Dendritic cell treated with granulocyte-macrophage colony-stimulating factor and Interleukin-4, amounts not matched to agents 40 ng/mL and 50 ng/mL, for 4 days (primary cell): Measurements from ENCODE around the gene ANKRD50.

ENCODE experiments used
- H3K27ac Mint-ChIP-seq: one replicate; pipeline ENCODE4 v1.8.0; 2022; ENCODE audit warnings: mild to moderate bottlenecking, mixed read lengths
- H3K27me3 Mint-ChIP-seq: one replicate; pipeline ENCODE4 v1.8.0; 2022; ENCODE audit warnings: mild to moderate bottlenecking, mixed read lengths
- H3K36me3 Mint-ChIP-seq: one replicate; pipeline ENCODE4 v1.8.0; 2022; ENCODE audit warnings: low read depth, mixed read lengths
- H3K4me1 Mint-ChIP-seq: one replicate; pipeline ENCODE4 v1.8.0; 2022; ENCODE audit warnings: low read depth, mixed read lengths
- H3K4me3 Mint-ChIP-seq: one replicate; pipeline ENCODE4 v1.8.0; 2022; ENCODE audit warnings: mild to moderate bottlenecking, moderate library complexity, mixed read lengths
- H3K9me3 Mint-ChIP-seq: one replicate; pipeline ENCODE4 v1.8.0; 2022; ENCODE audit warnings: mixed read lengths
- intact Hi-C: fragments of 100-400 bp; cut with micrococcal nuclease; formaldehyde crosslinking; loops from one replicate; pipeline ENCODE4 v1.15.0; 2022

Gene ANKRD50

GRCh38 chr4:124727331-124727890 is 14.9 kb upstream of the ANKRD50 start:
- H3K27ac Mint-ChIP-seq: no peak overlapping the region
- intact Hi-C loops: no loop called here
- H3K9me3 Mint-ChIP-seq: no peaks in the 10 kb centered on the region
- H3K4me1 Mint-ChIP-seq: no peaks in the 10 kb centered on the region
- H3K4me3 Mint-ChIP-seq: no peak overlapping the region
- no peaks in the 10 kb centered on the region for H3K36me3 Mint-ChIP-seq
- H3K27me3 Mint-ChIP-seq: no peaks in the 10 kb centered on the region

GRCh38 chr4:124726269-124726668 is 13.7 kb upstream of the ANKRD50 start:
- H3K27me3 Mint-ChIP-seq: no peaks in the 10 kb centered on the region
- no peaks in the 10 kb centered on the region for H3K4me1 Mint-ChIP-seq
- H3K9me3 Mint-ChIP-seq: no peaks in the 10 kb centered on the region
- no peak overlapping the region for H3K4me3 Mint-ChIP-seq
- intact Hi-C loops: no loop called here
- no peaks in the 10 kb centered on the region for H3K36me3 Mint-ChIP-seq
- H3K27ac Mint-ChIP-seq: no peak overlapping the region

DNA sequence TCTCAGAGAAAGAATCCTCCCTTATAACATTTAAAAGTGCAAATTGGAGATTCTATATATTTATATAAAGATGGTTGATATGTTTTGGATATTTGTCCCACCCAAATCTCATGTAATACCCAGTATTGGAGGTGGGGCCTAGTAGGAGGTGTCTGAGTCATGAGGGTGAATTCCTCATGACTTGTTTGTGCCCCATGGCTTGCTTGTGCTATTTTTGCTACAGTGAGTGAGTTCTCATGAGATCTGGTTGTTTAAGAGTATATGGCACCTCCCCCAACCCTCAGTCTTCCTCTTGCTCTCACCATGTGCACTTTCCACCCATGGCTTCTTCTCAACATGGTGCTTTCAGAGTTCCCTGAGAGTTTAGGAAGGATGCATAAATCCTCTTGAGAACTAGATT is 9.5 kb upstream of the ANKRD50 start:
- Mint-ChIP-seq H3K27me3 (no peaks in the 10 kb centered on the region), H3K36me3 (no peaks in the 10 kb centered on the region), H3K27ac (no peak overlapping the region), H3K9me3 (no peaks in the 10 kb centered on the region), H3K4me1 (no peaks in the 10 kb centered on the region), H3K4me3 (no peak overlapping the region)
- intact Hi-C loops: no loop called here

GRCh38 chr4:124717101-124717500 is 4.6 kb upstream of the ANKRD50 start:
- no peak overlapping the region for H3K4me3 Mint-ChIP-seq
- no peak overlapping the region for H3K27ac Mint-ChIP-seq
- no peaks in the 10 kb centered on the region for H3K36me3 Mint-ChIP-seq
- H3K4me1 Mint-ChIP-seq: peaks cover 8% of the 10 kb centered on the region
- no peaks in the 10 kb centered on the region for H3K27me3 Mint-ChIP-seq
- intact Hi-C loops: no loop called here
- no peaks in the 10 kb centered on the region for H3K9me3 Mint-ChIP-seq

DNA sequence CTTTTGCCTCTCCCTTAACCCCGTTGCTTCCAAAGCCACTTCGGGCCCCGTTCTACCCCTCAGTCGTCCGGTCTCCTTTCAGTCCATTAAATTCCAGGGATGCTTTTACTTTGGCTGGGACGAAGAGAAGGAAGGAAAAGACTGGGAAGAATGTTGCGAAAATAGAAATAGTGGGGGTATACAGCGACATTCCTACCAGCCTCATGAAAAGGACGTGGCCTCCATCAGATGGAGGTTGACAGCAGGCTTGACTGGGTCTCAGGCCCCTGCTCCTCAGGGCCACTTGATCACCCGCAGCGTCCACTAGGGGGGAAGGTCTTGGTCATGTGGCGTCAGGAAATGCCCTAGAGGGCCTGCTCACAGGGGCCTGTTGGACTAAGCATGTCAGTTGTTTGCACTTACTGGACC is 657 bp upstream of the ANKRD50 start:
- Mint-ChIP-seq H3K9me3 (no peaks in the 10 kb centered on the region), H3K27ac (no peak overlapping the region)
- intact Hi-C loops: loop anchor here (5.0 kb wide), 2 partner anchors 36 to 901 kb away; no protein-coding TSS in a partner anchor

DNA sequence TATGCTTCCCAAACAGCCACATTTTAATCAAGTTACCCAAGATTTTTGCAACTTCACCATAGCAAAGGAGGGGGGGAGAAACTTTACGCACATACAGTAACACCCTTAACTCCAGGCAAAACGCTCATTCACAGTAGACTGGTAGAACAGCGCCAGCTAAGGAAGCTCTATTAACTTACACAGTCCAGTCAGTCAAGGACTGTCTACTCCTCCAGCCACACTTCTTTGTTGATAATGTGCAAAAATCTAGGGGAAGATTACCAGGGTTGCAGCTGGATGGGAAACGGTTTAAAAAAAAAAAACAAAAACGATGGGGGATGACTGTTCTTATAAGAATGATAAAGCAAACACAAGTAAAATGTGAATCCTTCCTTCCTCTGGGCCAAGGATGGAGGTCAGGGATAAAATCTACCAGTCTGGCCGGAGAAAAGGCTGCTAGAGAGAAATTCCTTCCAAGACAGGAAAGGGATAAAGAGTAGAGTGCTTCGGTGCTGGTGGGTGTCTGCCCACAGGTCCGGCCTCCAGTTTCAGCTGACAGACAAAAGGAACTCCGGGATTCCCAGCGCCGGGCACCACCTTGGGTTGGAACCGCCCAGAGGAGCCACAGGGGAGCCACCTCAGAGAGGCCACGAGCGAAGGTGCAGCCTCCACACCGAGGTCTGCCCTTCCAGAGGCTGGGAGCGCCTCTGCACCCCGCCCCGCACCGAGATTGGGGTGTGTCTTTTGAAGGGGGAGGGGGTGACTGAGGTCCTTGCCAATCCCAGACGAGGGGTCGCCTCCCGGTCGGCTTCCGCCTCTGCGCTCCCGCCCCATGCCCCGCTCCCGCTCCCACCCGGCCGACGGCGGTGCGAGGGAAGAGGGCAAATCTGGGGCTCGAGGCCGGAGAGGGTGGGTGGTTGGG is 811 bp downstream of the ANKRD50 start:
- Mint-ChIP-seq H3K27me3 (no peaks in the 10 kb centered on the region), H3K4me3 (no peak overlapping the region), H3K27ac (no peak overlapping the region), H3K4me1 (peaks cover 19% of the 10 kb centered on the region), H3K9me3 (no peaks in the 10 kb centered on the region), H3K36me3 (peaks cover 6% of the 10 kb centered on the region)
- intact Hi-C loops: loop anchor here (5.0 kb wide), 2 partner anchors 34 to 899 kb away; no protein-coding TSS in a partner anchor

More for the DNA sequence above, 657 bp upstream of the ANKRD50 start:
- H3K4me3 Mint-ChIP-seq: no peak overlapping the region
- no peaks in the 10 kb centered on the region for H3K36me3 Mint-ChIP-seq
- peaks cover 18% of the 10 kb centered on the region for H3K4me1 Mint-ChIP-seq
- H3K27me3 Mint-ChIP-seq: no peaks in the 10 kb centered on the region

GRCh38 chr4:124710911-124711310 is 1.6 kb downstream of the ANKRD50 start:
- peaks cover 6% of the 10 kb centered on the region for H3K36me3 Mint-ChIP-seq
- peaks cover 19% of the 10 kb centered on the region for H3K4me1 Mint-ChIP-seq
- no peaks in the 10 kb centered on the region for H3K9me3 Mint-ChIP-seq
- H3K27me3 Mint-ChIP-seq: no peaks in the 10 kb centered on the region
- no peak overlapping the region for H3K27ac Mint-ChIP-seq
- H3K4me3 Mint-ChIP-seq: no peak overlapping the region
- intact Hi-C loops: loop anchor here (5.0 kb wide), 2 partner anchors 34 to 899 kb away; no protein-coding TSS in a partner anchor

- Mint-ChIP-seq H3K27me3 (no peaks in the 10 kb centered on the region), H3K9me3 (no peaks in the 10 kb centered on the region), H3K4me3 (no peak overlapping the region), H3K36me3 (peaks cover 7% of the 10 kb centered on the region), H3K27ac (no peak overlapping the region), H3K4me1 (peaks cover 19% of the 10 kb centered on the region)
- intact Hi-C loops: loop anchor here (5.0 kb wide), 2 partner anchors 33 to 898 kb away; no protein-coding TSS in a partner anchor
Measured at GRCh38 chr4:124710015-124710741, 2.4 kb downstream of the ANKRD50 start.

DNA sequence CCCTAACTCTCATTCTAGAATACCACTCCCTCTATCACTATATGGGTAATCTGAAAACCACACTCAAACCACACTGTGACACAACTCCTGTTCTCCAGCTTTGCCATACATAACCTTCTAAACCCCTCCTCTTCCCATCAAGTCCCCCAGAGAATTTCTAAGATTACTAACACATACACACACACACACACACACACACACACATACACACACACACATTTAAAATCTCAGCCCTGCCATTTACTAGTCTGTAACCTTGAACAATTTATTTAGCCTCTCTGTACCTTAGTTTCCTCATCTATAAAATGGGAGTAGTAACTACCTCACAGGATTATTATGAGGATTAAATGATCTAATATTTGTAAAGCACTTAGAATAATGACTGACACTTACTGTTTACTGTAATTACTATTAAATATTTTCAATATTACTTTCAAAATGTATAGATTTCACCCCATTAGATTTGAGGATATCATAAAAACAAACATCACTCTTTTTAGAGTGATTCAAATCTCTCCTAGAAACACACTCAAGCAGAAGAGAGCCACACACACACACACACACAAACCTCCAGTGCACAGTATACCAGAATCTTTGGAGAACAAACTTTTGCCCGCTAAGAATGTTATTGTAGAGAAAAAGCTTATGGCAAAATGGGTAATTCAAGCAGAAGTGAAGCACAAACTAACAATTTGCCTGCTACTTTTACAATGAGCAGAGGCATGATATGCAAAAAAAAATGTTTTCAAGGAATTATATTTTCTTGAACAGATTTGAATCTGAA is 3.8 kb downstream of the ANKRD50 start:
- Mint-ChIP-seq H3K27me3 (no peaks in the 10 kb centered on the region), H3K36me3 (peaks cover 13% of the 10 kb centered on the region), H3K9me3 (no peaks in the 10 kb centered on the region), H3K4me3 (no peak overlapping the region), H3K4me1 (peaks cover 29% of the 10 kb centered on the region), H3K27ac (no peak overlapping the region)
- intact Hi-C loops: no loop called here

DNA sequence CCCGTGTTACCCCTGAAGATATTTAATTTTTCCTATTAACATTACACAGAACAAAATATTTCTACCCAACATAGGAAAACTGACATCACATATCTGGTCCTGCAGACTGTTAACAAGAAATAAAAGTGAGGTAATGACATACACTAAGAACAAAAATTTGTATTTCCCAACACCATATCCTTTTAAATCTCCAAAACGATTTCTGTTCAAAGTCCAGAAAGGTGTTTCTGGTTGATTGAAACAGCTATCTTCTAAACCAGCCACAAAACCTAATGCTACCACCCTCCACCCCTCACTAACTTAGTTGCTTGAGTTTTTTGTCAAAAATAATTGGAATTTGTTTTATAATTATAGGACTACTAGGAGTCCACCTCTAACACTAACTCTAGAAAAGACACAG is 7.1 kb downstream of the ANKRD50 start:
- peaks cover 13% of the 10 kb centered on the region for H3K36me3 Mint-ChIP-seq
- intact Hi-C loops: no loop called here
- H3K27ac Mint-ChIP-seq: no peak overlapping the region
- no peaks in the 10 kb centered on the region for H3K27me3 Mint-ChIP-seq
- H3K9me3 Mint-ChIP-seq: no peaks in the 10 kb centered on the region
- no peak overlapping the region for H3K4me3 Mint-ChIP-seq
- peaks cover 34% of the 10 kb centered on the region for H3K4me1 Mint-ChIP-seq

DNA sequence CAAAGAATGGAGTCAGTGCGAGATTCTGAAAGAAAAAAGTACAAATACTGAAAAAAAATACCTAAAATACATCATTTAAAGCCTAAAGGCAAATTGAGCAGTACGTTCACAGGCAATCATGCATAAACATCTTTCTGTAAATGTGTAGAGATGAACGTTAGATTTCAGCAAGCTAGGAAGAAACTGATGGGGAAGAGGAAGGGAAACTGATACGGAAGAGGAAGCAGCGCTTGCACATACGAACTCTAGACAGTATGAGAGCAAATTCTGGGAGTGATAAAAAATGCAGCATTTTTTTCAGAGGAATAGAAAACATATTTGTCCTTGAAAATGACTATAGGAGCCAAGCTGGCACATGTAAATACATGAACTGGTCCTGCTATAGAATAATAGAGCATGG is 9.4 kb downstream of the ANKRD50 start:
- Mint-ChIP-seq H3K4me3 (no peak overlapping the region), H3K27ac (no peak overlapping the region), H3K36me3 (peaks cover 13% of the 10 kb centered on the region), H3K9me3 (no peaks in the 10 kb centered on the region), H3K27me3 (no peaks in the 10 kb centered on the region), H3K4me1 (peaks cover 29% of the 10 kb centered on the region)
- intact Hi-C loops: no loop called here

GRCh38 chr4:124697441-124697840 is 15.1 kb downstream of the ANKRD50 start:
- Mint-ChIP-seq H3K27me3 (no peaks in the 10 kb centered on the region), H3K9me3 (peaks cover 24% of the 10 kb centered on the region), H3K4me1 (peaks cover 10% of the 10 kb centered on the region), H3K27ac (no peak overlapping the region), H3K36me3 (peaks cover 28% of the 10 kb centered on the region), H3K4me3 (no peak overlapping the region)
- intact Hi-C loops: no loop called here

DNA sequence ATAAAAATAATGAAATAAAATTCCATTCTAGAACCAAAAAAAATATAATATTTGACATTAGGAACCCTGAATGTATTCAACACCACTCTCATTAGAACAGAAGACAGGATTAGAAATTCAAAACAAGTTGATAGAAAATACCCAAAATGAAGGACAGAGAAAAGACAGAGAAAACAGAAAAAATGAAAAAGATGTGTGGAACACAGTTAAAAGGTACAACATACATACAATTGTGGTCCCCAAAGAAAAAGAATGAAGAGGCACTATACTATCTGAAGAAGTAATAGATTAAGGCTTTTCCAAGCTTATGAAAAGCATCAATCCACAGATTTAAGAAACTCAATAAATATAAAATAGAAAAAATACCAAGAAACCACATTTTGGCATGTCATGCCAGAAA is 16.4 kb downstream of the ANKRD50 start:
- Mint-ChIP-seq H3K36me3 (peaks cover 35% of the 10 kb centered on the region), H3K27me3 (no peaks in the 10 kb centered on the region), H3K4me3 (no peak overlapping the region), H3K27ac (no peak overlapping the region), H3K9me3 (peaks cover 24% of the 10 kb centered on the region), H3K4me1 (peaks cover 10% of the 10 kb centered on the region)
- intact Hi-C loops: no loop called here
